Right ventricle myocardium superior (tissue), 1 donor: ENCODE data around the gene PPP1R9A. TPM values are rescaled to one million over a fixed set of nuclear protein-coding genes. Genes with fewer than 3 reads are reported as not detected.

Source experiments
- ATAC-seq: fragments of 200-7000 bp; cut with Tn5 transposase; one replicate; pipeline ENCODE4 v1.9.1; 2020; ENCODE audit warnings: mild to moderate bottlenecking; ENCODE audit not compliant: poor library complexity
- DNase-seq: peaks from one replicate; pipeline ENCODE4 v3.0.0-alpha.2; 2020
- intact Hi-C: fragments of 100-400 bp; cut with DNase I; formaldehyde crosslinking; loops from one replicate; pipeline ENCODE4 v1.11.2; 2022
- total RNA-seq: library from RNA; stranded (reverse); fragmentation: NEBNext Ultra II Directional; extraction: Animal tissue kit (Norgen Biotek cat#: 25700); gene quantifications from one replicate; pipeline ENCODE4 v1.2.1, GENCODE V29; 2021
- donor health status: DM: no; HTN: yes; CAD: no; lungs with severe emphysema.

Gene PPP1R9A
- total RNA-seq, 1 donor from 2014 or later, result 22.6 TPM

GRCh38 chr7:94907811-94908322 is 473 bp downstream of the PPP1R9A start:
- DNase-seq (no peak), ATAC-seq (peak; percentile 57)
- intact Hi-C loops, result no loop called here

GRCh38 chr7:94908323-94909178 is 1.2 kb downstream of the PPP1R9A start:
- intact Hi-C loops, result no loop called here
- DNase-seq (peak; percentile 44), ATAC-seq (peak; percentile 67)

- intact Hi-C loops, result no loop called here
- ATAC-seq (no peak), DNase-seq (no peak)
These were observed 1.7 kb downstream of the PPP1R9A start for GRCh38 chr7:94909179-94909466.

DNA sequence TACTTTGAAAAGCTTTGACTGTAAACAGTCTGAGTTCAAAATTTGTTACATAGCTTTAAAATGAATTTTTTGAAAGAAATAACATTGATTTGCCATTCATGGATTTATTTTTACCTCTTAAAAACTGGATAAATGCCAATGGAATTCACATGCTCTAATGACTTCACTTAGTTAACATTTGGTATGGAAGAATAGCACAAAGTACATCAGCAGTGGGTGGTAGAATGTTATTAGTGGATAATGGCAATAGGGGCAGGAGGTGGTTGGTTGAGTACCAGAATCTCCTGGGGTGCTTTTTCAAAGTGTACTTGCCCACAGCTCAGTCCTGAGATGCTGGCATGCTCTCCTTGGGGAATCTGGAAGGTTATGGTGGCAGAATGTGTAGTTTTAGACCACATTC is 4.7 kb downstream of the PPP1R9A start:
- intact Hi-C loops, result no loop called here
- DNase-seq (no peak), ATAC-seq (no peak)

- DNase-seq (no peak), ATAC-seq (no peak)
- intact Hi-C loops, result no loop called here
These were observed 6.0 kb downstream of the PPP1R9A start for GRCh38 chr7:94913391-94913790.

DNA sequence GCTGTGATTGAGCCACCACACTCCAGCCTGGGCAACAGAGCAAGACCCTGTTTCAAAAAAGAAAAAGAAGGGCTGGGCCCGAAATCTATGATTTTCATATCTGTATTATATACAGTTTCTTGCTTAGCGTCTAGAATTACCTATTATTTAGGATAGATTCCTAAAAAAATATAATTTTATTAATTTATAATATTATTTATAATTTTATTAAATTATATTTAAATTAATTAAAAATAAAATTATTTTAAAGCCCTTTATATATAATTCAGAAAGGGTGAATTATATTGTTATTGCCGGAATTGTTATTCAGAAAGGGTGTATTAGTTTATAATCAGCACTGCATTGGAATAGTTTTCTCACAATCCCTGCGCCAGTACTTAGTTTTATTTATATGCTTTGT is 14.5 kb downstream of the PPP1R9A start:
- no peak for ATAC-seq
- intact Hi-C loops, result no loop called here

GRCh38 chr7:94922457-94922856 is 15.1 kb downstream of the PPP1R9A start:
- DNase-seq (no peak), ATAC-seq (no peak)
- intact Hi-C loops, result no loop called here

More for the DNA sequence above, 14.5 kb downstream of the PPP1R9A start:
- no peak for DNase-seq

- no peak for DNase-seq
- intact Hi-C loops, result no loop called here
- no peak for ATAC-seq
These were observed 16.0 kb downstream of the PPP1R9A start for GRCh38 chr7:94923412-94923811.

DNA sequence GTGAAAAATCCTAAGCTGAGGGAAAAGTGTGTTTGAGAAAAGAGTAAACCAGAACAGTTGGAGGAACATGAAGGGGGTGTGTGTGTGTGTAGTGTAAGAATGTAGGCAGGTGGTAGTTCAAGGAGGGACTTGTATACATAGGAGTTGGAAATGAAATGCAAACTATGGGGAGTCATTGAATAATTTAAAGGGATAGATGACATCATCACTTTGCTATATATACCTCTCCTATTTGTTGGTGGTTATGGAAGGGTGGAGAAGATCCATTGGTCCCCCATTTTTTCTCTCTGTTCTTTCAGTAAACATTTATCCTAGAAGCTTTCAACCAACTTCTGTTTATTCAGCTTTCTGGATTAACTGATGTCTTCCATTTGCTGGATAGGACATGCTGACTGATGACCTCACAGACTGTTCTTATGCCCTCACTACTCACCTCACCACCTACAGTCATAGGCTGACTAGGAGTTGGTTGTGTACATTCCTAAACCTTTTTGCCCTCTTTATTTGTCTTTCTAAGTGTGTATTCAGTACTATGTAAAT is 20.8 kb downstream of the PPP1R9A start:
- DNase-seq, result no peak
- intact Hi-C loops, result no loop called here
- ATAC-seq, result no peak

GRCh38 chr7:94933256-94933990 is 26.0 kb downstream of the PPP1R9A start:
- no peak for DNase-seq
- ATAC-seq, result peak; percentile 90
- intact Hi-C loops, result no loop called here

DNA sequence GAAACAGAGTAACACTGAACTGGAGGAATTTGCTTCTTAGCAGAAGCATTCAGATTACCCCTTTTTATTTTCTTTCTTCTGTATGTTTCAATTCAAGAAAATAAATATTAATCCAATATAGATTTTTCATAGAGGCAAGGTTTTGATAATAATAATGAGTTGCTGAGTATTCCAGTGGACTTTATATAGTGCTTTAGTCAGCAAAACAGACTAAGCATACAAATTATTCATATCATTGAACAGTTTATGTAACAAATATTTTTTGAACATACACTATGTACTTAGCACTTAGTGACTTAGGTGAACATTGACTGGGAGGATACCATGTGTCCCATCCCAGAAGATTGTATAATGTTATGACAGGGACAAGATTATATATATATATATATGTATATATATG is 32.0 kb downstream of the PPP1R9A start:
- ATAC-seq (no peak), DNase-seq (no peak)
- intact Hi-C loops, result no loop called here

- no peak for ATAC-seq
- intact Hi-C loops, result no loop called here
These were observed 32.8 kb downstream of the PPP1R9A start for GRCh38 chr7:94940241-94940640.

GRCh38 chr7:94941844-94942632 is 34.6 kb downstream of the PPP1R9A start:
- ATAC-seq, result no peak
- intact Hi-C loops, result no loop called here
- no peak for DNase-seq

More at GRCh38 chr7:94940241-94940640, 32.8 kb downstream of the PPP1R9A start:
- DNase-seq, result no peak

- no peak for DNase-seq
- intact Hi-C loops, result no loop called here
- no peak for ATAC-seq
These were observed 35.7 kb downstream of the PPP1R9A start for GRCh38 chr7:94943134-94943533.

DNA sequence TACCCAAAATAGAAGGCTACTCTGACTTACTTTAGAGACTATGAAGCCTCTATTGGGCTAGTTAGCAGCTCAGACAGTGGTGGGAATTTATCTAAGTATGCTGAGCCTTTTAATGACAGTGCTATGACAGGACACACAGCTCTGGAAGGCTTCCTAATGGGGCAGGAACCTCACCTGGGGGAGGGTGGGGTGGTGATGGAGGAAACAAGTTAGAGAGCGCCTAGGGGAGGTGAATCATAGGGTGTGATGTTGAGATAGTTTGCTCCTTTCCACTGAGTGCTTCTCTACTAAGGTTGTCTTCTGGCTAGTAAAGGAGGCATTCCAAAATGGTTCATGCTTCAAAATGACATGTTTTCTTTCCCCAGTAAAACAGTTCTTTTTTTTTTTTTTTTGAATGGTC is 42.1 kb downstream of the PPP1R9A start:
- DNase-seq, result no peak
- intact Hi-C loops, result no loop called here
- ATAC-seq, result no peak

- intact Hi-C loops, result no loop called here
- DNase-seq (no peak), ATAC-seq (no peak)
These were observed 48.4 kb downstream of the PPP1R9A start for GRCh38 chr7:94955807-94956206.

- DNase-seq (no peak), ATAC-seq (no peak)
- intact Hi-C loops, result no loop called here
These were observed 49.7 kb downstream of the PPP1R9A start for GRCh38 chr7:94957061-94957460.

DNA sequence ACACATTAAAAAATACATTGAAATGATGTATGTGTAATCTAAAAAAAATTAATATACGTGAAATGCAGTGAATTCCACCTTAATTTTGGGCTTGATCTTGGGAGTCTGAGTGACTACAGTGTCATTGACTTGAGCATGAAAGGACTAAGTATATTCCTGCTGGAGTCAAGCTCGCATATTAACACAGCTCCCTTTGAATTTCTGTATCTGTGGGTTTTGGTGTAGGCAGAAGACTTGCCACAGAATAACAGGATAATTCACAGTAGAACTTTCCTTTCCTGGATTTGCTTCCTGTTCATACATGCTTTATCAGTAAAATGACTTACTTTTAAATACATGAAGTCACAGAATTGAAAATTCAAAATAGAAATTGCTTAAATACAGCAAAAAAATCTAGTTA is 55.3 kb downstream of the PPP1R9A start:
- intact Hi-C loops, result no loop called here
- no peak for DNase-seq
- no peak for ATAC-seq

DNA sequence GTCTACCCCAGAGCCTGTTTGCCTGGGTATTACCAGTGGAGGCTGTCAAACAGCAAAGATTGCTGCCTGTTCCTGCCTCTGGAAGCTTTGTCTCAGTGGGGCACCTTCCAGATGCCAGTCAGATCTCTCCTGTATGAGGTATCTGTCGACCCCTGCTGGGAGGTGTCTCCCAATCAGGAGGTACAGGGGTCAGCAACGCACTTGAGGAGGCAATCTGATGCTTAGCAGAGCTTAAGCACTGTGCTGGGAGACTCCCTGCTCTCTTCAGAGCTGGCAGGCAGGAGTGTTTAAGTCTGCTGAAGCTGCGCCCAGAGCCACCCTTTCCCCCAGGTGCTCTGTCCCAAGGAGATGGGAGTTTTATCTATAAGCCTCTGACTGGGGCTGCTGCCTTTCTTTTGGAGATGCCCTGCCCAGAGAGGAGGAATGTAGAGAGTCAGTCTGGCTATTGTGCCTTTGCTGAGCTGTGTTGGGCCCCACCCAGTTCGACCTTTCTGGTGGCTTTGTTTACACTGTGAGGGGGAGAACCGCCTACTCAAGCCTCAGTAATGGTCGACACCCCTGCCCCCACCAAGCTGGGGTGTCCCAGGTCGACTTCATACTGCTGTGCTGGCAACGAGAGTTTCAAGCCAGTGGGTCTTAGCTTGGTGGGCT is 62.2 kb downstream of the PPP1R9A start:
- ATAC-seq (no peak), DNase-seq (no peak)
- intact Hi-C loops, result no loop called here
